GM12872 (cell line): Measurements from ENCODE around the gene MED16.

Source experiments
- CTCF ChIP-seq: IDR thresholded peaks from 3 replicates; pipeline ENCODE4 v1.5.1; 2011; ENCODE audit warnings: low read depth, mild to moderate bottlenecking, low read length, moderate library complexity; ENCODE audit not compliant: insufficient read depth

MED16 gene

GRCh38 chr19:929891-930258, 36.9 kb upstream of the MED16 start:
- TF ChIP-seq CTCF, result no peak

GRCh38 chr19:929203-929890, 36.4 kb upstream of the MED16 start:
- no peak for TF ChIP-seq CTCF

- TF ChIP-seq CTCF, result no peak
These were observed 35.6 kb upstream of the MED16 start for GRCh38 chr19:928471-929202.

GRCh38 chr19:927780-928401, 34.9 kb upstream of the MED16 start:
- TF ChIP-seq CTCF, result no peak

GRCh38 chr19:927351-927779, 34.4 kb upstream of the MED16 start:
- TF ChIP-seq CTCF, result no peak

GRCh38 chr19:926589-927350, 33.8 kb upstream of the MED16 start:
- no peak for TF ChIP-seq CTCF

GRCh38 chr19:926323-926588, 33.3 kb upstream of the MED16 start:
- TF ChIP-seq CTCF, result no peak
